GM19043 (cell line): ENCODE data around the gene MFSD11.
"Not testable (repeated sequence)": the region's sequence is repeated elsewhere in the genome, so short reads cannot be mapped to it uniquely, and the experiment has no call there.

Experiments used
- ATAC-seq: cut with Tn5 transposase; IDR thresholded peaks from one replicate; pipeline ENCODE4 v1.9.1; 2021; ENCODE audit warnings: low read depth; ENCODE audit not compliant: unreplicated experiment

MFSD11 gene

GRCh38 chr17:76791053-76791980 lies 53.4 kb downstream of the MFSD11 start:
- ATAC-seq: no peak

DNA sequence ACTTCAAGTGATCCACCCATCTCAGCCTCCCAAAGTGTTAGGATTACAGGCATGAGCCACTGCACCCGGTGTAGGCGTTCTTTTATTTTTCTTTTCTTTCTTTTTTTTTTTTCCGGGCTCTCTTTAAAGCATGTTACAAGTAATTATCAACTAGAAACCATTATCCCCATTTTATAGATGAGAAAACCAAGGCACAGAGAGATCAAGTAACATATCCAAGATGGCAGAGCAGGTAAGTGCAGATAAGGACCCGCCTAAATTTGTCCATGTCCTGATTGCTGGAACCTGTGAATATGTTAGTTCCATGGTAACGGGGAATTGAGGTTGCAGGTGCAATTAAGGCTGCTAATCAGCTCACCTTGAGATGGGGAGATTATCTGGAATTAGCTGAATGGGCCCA lies 54.4 kb downstream of the MFSD11 start:
- no peak for ATAC-seq

- no peak for ATAC-seq
Measured at GRCh38 chr17:76793775-76794174, 55.9 kb downstream of the MFSD11 start.

DNA sequence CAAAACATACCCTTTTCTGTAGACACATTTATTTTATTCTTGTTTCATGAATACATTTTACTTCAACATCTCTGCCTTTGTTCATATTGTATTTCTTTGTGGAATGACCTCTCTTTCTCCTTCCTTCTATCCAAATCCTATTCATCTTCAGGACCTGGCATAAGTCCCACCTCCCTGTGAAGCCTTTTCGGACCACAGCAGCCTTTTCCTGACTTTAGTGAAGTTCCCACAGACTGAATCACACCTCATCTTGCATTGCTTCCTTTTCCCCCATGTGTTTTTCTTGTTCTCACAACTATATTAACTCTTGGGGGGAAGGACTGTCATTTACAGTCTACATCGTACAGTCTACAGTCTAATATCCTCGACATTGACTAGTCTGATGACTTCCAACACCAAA lies 58.2 kb downstream of the MFSD11 start:
- no peak for ATAC-seq

- no peak for ATAC-seq
Measured at GRCh38 chr17:76797241-76797840, 59.4 kb downstream of the MFSD11 start.

GRCh38 chr17:76801706-76802105 lies 63.8 kb downstream of the MFSD11 start:
- no peak for ATAC-seq

GRCh38 chr17:76805319-76805718 lies 67.4 kb downstream of the MFSD11 start:
- ATAC-seq: no peak

GRCh38 chr17:76806151-76806550 lies 68.2 kb downstream of the MFSD11 start:
- not testable (repeated sequence) for ATAC-seq

DNA sequence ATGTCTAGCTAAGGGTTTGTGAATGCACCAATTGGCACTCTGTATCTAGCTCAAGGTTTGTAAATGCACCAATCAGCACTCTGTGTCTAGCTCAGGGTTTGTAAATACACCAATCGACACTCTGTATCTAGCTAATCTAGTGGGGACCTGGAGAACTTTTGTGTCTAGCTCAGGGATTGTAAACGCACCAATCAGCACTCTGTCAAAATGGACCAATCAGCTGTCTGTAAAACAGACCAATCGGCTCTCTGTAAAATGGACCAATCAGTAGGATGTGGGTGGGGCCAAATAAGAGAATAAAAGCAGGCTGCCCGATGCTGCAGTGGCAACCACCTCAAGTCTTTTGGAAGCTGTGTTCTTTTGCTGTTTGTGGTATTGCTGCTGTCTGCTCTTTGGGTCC lies 68.8 kb downstream of the MFSD11 start:
- not testable (repeated sequence) for ATAC-seq

- no peak for ATAC-seq
Measured at GRCh38 chr17:76808326-76808725, 70.4 kb downstream of the MFSD11 start.

- ATAC-seq: no peak
Measured at GRCh38 chr17:76810956-76811355, 73.0 kb downstream of the MFSD11 start.

- ATAC-seq: no peak
Measured at GRCh38 chr17:76811834-76812233, 73.9 kb downstream of the MFSD11 start.

DNA sequence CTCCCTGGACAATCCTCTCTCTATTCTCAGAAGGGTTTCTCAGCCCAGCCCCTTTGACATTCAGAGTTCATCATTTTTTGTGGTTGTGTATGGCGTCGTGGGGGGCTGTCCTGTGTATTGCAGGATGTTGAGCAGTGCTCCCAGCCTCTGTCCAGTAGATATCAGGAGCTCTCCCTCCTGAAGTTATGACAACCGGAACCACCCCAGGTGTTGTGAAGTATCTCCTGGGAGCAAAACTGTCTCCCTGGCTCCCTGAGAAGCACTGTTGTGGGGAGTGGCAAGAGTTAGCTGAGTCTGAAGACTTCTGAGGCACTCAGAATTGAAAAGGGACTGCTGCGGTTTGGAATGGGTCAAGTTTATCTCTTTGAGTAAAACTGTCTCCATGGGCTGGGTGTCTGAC lies 74.3 kb downstream of the MFSD11 start:
- ATAC-seq: no peak

- ATAC-seq: no peak
Measured at GRCh38 chr17:76812968-76813367, 75.0 kb downstream of the MFSD11 start.

- ATAC-seq: not testable (repeated sequence)
Measured at GRCh38 chr17:76815907-76816589, 78.1 kb downstream of the MFSD11 start.

DNA sequence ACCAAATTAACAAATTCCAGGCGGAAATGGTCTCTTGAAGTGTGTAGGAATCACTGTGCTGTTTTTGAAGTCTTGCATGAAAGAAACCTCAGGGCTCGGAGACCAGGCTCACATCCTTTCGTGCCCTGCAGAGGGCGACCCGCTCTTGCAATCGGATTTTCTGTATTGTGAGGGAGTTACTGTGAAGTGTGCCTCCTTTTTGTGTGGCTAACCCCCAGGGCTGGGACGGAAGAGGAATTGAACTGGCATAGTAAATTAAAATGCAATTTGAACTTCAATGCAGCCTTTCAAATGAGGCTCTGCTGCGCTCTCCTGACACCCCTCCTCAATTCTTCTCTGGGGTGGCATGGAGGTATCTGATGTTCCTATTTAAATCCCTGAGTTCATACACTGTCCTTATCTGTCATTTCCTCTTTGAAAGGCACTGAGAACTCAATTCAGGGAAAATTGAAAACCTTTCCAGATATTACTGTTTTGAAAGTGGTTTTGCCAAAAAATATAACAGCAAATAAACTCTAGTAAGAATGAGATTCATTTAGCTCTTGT lies 78.7 kb downstream of the MFSD11 start:
- ATAC-seq: no peak

- no peak for ATAC-seq
Measured at GRCh38 chr17:76820039-76820438, 82.1 kb downstream of the MFSD11 start.

GRCh38 chr17:76820561-76820960 lies 82.6 kb downstream of the MFSD11 start:
- ATAC-seq: no peak

DNA sequence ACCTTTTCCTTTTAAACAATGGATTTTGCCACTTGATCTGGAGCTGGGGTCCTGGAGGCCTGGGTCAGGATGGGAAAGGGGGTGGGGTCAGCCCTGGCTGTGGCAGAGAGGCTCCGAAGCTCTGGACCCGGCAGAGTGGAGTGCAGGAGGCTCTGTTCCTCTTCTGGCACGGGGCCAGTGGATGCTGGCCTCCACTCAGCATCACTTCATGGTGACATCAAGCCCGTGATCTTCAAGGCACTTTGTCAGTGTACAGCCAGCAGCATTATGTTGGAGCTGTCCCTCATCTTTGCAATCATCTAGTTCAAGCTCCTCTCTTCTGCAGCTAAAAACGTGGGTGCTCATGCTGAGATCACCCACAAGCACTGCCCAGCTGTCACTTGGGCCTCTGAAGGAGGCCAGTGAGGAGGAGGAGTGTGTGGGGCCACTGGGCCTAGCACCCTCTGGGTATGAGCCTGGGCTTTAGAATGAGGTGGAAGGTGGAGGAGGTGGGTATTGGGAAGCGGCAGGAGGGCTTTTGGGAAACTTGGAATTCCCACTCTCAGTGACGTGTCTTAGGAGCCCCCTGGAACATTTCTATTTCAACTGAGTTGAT lies 84.4 kb downstream of the MFSD11 start:
- no peak for ATAC-seq

DNA sequence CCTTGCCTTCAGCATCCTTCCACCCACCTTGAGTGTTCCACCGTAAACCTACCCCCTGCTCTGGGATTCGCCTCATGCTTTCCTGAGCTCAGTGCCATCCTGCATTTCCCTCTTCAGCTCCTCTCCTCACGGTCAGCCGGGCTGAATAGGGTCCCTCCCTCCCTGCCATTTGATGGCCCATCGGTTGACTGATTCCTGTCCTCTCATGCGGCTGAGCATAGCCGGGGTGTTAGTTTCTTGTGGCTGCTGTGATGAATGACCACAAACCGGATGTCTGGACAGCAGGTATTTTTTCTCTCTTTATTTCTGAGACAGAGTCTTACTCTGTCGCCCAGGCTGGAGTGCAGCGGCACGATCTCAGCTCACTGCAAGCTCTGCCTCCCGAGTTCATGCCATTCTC lies 86.2 kb downstream of the MFSD11 start:
- no peak for ATAC-seq
